ENCODE data around the gene FNBP1. TPM values are rescaled to one million over a fixed set of nuclear protein-coding genes. Genes with fewer than 3 reads are reported as not detected.

FNBP1 gene
- total and polyA plus RNA-seq, 2 of the 13 experiments (the other 11 are each of a cell fraction or from before 2014, with no cell fraction given): 5.4 to 19.5 TPM

- H3K79me2 ChIP-seq (ENCODE audit: insufficient read depth, low read length): peaks cover 2% of the 10 kb centered on the region
- 0 out of 5 replicates have a peak, but pooled peaks cover 0 to 6% of the 10 kb centered on the region in 2 experiments for H3K36me3 ChIP-seq (replicated peaks in 1 of 2; ENCODE audit: control insufficient read depth in 1 of 2, insufficient read depth in 2 of 2, low read length in 2 of 2)
- H3K9ac ChIP-seq (ENCODE audit: insufficient read depth, low read depth, low read length): no peak overlapping the region
- peaks cover under 1% of the 10 kb centered on the region; the same call in 1 of the 2 replicates for H3K4me1 ChIP-seq (ENCODE audit: insufficient read depth, low read length)
- BruUV-seq (replicated peaks): no TSS peak
- DNase-seq (ENCODE audit: low spot score) (no peak), FAIRE-seq (no peak), ATAC-seq (no peak)
- no peaks in the 10 kb centered on the region for H3K27me3 ChIP-seq (ENCODE audit: control insufficient read depth in 1 of 2, insufficient read depth in 2 of 2, low read length in 2 of 2)
- ChIA-PET POLR2A (no interaction called here), CTCF (ENCODE audit: low intra/inter-chr PET ratio, low total read pairs) (no interaction called here)
- H3K4me2 ChIP-seq (ENCODE audit: low read depth, low read length): no peak overlapping the region
- WGBS (ENCODE audit: low lambda C conversion rate): 97% methylated on average over 7 of the region's 7 CpGs
- H3K4me3 ChIP-seq (replicated peaks in 1 of 3; ENCODE audit: insufficient read depth in 1 of 3, low read depth in 2 of 3, low read length in 3 of 3): no peak overlapping the region
- no peak overlapping the region for H2AFZ ChIP-seq (ENCODE audit: low read length)
- H3K9me3 ChIP-seq (ENCODE audit: low read length): no peaks in the 10 kb centered on the region
- no peaks in the 10 kb centered on the region for H4K20me1 ChIP-seq (ENCODE audit: insufficient read depth, low read length)
- intact Hi-C loops (cut with micrococcal nuclease; ENCODE audit: unreplicated experiment) (no loop called here), in situ Hi-C loops (cut with HindIII; ENCODE audit: extremely low pct_ligation_motif_present, low pct_unique_long_range_greater_than_20kb) (no loop called here)
- no peak overlapping the region for H3K27ac ChIP-seq (ENCODE audit: extremely low read length, insufficient read depth, low read length)
- TF ChIP-seq, protein P1, sequence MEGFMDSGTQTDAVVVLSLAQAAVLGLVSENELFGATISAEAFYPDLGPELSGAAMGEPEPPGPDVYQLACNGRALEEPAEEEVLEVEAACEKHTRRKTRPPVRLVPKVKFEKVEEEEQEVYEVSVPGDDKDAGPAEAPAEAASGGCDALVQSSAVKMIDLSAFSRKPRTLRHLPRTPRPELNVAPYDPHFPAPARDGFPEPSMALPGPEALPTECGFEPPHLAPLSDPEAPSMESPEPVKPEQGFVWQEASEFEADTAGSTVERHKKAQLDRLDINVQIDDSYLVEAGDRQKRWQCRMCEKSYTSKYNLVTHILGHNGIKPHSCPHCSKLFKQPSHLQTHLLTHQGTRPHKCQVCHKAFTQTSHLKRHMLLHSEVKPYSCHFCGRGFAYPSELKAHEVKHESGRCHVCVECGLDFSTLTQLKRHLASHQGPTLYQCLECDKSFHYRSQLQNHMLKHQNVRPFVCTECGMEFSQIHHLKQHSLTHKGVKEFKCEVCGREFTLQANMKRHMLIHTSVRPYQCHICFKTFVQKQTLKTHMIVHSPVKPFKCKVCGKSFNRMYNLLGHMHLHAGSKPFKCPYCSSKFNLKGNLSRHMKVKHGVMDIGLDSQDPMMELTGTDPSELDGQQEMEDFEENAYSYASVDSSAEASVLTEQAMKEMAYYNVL (CRISPR knock-in tag; IDR thresholded peaks at IDR 0.05; ENCODE audit: borderline replicate concordance): no peak
- no peak for TF ChIP-seq BCL6 (CRISPR knock-in tag; IDR thresholded peaks at IDR 0.05)
- no peak for TF ChIP-seq ONECUT2 (CRISPR knock-in tag; IDR thresholded peaks at IDR 0.05)
- TF ChIP-seq, protein P2, sequence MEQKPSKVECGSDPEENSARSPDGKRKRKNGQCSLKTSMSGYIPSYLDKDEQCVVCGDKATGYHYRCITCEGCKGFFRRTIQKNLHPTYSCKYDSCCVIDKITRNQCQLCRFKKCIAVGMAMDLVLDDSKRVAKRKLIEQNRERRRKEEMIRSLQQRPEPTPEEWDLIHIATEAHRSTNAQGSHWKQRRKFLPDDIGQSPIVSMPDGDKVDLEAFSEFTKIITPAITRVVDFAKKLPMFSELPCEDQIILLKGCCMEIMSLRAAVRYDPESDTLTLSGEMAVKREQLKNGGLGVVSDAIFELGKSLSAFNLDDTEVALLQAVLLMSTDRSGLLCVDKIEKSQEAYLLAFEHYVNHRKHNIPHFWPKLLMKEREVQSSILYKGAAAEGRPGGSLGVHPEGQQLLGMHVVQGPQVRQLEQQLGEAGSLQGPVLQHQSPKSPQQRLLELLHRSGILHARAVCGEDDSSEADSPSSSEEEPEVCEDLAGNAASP (CRISPR knock-in tag; IDR thresholded peaks at IDR 0.05; ENCODE audit: borderline replicate concordance): no peak
- no peak for TF ChIP-seq DNMT3B (CRISPR knock-in tag; conservative IDR thresholded peaks at IDR 0.05)
- TF ChIP-seq MYPOP (CRISPR knock-in tag; IDR thresholded peaks at IDR 0.05): no peak
- no peak for TF ChIP-seq MTERF4 (CRISPR knock-in tag; IDR thresholded peaks at IDR 0.05)
- TF ChIP-seq TCF12 (IDR thresholded peaks at IDR 0.05): no peak
- TF ChIP-seq TCF12 (CRISPR knock-in tag; IDR thresholded peaks at IDR 0.05): no peak
- TF ChIP-seq ZZZ3 (CRISPR knock-in tag; IDR thresholded peaks at IDR 0.05; ENCODE audit: borderline replicate concordance): no peak
- no peak for TF ChIP-seq U2AF2 (IDR thresholded peaks at IDR 0.05; ENCODE audit: low read depth, low read length)
- TF ChIP-seq ZNF670 (CRISPR knock-in tag; IDR thresholded peaks at IDR 0.05; ENCODE audit: borderline replicate concordance): no peak
- TF ChIP-seq ATF7 (IDR thresholded peaks at IDR 0.05): no peak
- no peak for TF ChIP-seq ATF7 (CRISPR knock-in tag; IDR thresholded peaks at IDR 0.05)
- no peak for TF ChIP-seq PHF8 (CRISPR knock-in tag; IDR thresholded peaks at IDR 0.05)
- no peak for TF ChIP-seq TMF1 (CRISPR knock-in tag; IDR thresholded peaks at IDR 0.05; ENCODE audit: low read depth)
- no peak for TF ChIP-seq ZNF230 (CRISPR knock-in tag; IDR thresholded peaks at IDR 0.05)
- no peak for TF ChIP-seq CEBPB (IDR thresholded peaks at IDR 0.05; ENCODE audit: borderline replicate concordance, low read depth, low read length)
- no peak for TF ChIP-seq ZNF644 (CRISPR knock-in tag; IDR thresholded peaks at IDR 0.05; ENCODE audit: low read depth)
- TF ChIP-seq ZNF225 (CRISPR knock-in tag; IDR thresholded peaks at IDR 0.05): no peak
- TF ChIP-seq TEAD3 (CRISPR knock-in tag; optimal IDR thresholded peaks at IDR 0.05; ENCODE audit: borderline replicate concordance): no peak
- no peak for TF ChIP-seq ZNF672 (CRISPR knock-in tag; IDR thresholded peaks at IDR 0.05)
These were observed 53.2 kb downstream of the FNBP1 start for GRCh38 chr9:129989740-129990139.
